ENCODE results near the gene TEX10.

DNA sequence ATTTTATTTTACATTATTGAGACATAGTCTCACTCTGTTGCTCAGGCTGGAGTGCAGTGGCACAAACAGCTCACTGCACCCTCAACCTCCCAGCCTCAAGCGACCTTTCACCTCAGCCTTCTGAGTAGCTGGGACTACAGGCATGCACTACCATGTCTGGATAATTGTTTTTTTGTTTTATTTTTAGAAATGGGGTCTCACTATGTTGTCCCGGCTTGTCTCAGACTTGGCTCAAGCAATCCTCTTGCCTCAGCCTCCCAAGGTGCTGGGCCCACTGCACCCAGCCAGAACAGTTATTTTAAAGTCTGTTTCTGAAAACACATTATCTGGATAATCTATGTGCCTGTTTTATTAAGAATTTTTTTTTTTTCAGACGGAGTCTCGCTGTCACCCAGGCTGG is 62.0 kb downstream of the TEX10 start:
- TF ChIP-seq, protein P1, sequence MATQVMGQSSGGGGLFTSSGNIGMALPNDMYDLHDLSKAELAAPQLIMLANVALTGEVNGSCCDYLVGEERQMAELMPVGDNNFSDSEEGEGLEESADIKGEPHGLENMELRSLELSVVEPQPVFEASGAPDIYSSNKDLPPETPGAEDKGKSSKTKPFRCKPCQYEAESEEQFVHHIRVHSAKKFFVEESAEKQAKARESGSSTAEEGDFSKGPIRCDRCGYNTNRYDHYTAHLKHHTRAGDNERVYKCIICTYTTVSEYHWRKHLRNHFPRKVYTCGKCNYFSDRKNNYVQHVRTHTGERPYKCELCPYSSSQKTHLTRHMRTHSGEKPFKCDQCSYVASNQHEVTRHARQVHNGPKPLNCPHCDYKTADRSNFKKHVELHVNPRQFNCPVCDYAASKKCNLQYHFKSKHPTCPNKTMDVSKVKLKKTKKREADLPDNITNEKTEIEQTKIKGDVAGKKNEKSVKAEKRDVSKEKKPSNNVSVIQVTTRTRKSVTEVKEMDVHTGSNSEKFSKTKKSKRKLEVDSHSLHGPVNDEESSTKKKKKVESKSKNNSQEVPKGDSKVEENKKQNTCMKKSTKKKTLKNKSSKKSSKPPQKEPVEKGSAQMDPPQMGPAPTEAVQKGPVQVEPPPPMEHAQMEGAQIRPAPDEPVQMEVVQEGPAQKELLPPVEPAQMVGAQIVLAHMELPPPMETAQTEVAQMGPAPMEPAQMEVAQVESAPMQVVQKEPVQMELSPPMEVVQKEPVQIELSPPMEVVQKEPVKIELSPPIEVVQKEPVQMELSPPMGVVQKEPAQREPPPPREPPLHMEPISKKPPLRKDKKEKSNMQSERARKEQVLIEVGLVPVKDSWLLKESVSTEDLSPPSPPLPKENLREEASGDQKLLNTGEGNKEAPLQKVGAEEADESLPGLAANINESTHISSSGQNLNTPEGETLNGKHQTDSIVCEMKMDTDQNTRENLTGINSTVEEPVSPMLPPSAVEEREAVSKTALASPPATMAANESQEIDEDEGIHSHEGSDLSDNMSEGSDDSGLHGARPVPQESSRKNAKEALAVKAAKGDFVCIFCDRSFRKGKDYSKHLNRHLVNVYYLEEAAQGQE (IDR thresholded peaks at IDR 0.05; ENCODE audit: borderline replicate concordance): no peak
- TF ChIP-seq, protein P1 (CRISPR knock-in tag; IDR thresholded peaks at IDR 0.05; ENCODE audit: low read depth): no peak
- TF ChIP-seq, protein P2, sequence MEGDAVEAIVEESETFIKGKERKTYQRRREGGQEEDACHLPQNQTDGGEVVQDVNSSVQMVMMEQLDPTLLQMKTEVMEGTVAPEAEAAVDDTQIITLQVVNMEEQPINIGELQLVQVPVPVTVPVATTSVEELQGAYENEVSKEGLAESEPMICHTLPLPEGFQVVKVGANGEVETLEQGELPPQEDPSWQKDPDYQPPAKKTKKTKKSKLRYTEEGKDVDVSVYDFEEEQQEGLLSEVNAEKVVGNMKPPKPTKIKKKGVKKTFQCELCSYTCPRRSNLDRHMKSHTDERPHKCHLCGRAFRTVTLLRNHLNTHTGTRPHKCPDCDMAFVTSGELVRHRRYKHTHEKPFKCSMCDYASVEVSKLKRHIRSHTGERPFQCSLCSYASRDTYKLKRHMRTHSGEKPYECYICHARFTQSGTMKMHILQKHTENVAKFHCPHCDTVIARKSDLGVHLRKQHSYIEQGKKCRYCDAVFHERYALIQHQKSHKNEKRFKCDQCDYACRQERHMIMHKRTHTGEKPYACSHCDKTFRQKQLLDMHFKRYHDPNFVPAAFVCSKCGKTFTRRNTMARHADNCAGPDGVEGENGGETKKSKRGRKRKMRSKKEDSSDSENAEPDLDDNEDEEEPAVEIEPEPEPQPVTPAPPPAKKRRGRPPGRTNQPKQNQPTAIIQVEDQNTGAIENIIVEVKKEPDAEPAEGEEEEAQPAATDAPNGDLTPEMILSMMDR (IDR thresholded peaks at IDR 0.05 in 2 of 3, conservative IDR thresholded peaks at IDR 0.05 in 1 of 3; ENCODE audit: insufficient read depth in 2 of 3, low read depth in 1 of 3, low read length in 3 of 3): no peak
